H9 (cell line): ENCODE measurements around the gene PDE4B. TPM values are rescaled to one million over a fixed set of nuclear protein-coding genes. Genes with fewer than 3 reads are reported as not detected.

Experiments
- DNase-seq: peaks from one replicate; pipeline ENCODE4 v3.0.0-alpha.2; 2017
- H2AFZ ChIP-seq: one replicate; pipeline ENCODE4 v1.6.1; 2013; ENCODE audit warnings: mild to moderate bottlenecking, low read length, control low read depth, moderate library complexity
- H2AK5ac ChIP-seq: 2 replicates; pipeline ENCODE4 v1.6.1; 2013; ENCODE audit warnings: low read length, control low read depth, mixed read lengths; ENCODE audit not compliant: insufficient read length
- H2BK120ac ChIP-seq: one replicate; pipeline ENCODE4 v1.6.1; 2013; ENCODE audit warnings: low read depth, mild to moderate bottlenecking, low read length, control low read depth, inconsistent platforms; ENCODE audit not compliant: poor library complexity, severe bottlenecking
- H2BK12ac ChIP-seq: 2 replicates; pipeline ENCODE4 v1.6.1; 2013; ENCODE audit warnings: low read length, control low read depth, mixed read lengths, low read depth; ENCODE audit not compliant: insufficient read length
- H2BK15ac ChIP-seq: 2 replicates; pipeline ENCODE4 v1.6.1; 2013; ENCODE audit warnings: low read depth, low read length, control low read depth
- H2BK20ac ChIP-seq: one replicate; pipeline ENCODE4 v1.6.1; 2013; ENCODE audit warnings: low read depth, mild to moderate bottlenecking, low read length, control low read depth, inconsistent platforms; ENCODE audit not compliant: poor library complexity, severe bottlenecking
- H2BK5ac ChIP-seq: 2 replicates; pipeline ENCODE4 v1.6.1; 2013; ENCODE audit warnings: low read length, control low read depth, mixed read lengths; ENCODE audit not compliant: insufficient read length
- H3K14ac ChIP-seq: 2 replicates; pipeline ENCODE4 v1.6.1; 2013; ENCODE audit warnings: low read length, control low read depth; ENCODE audit not compliant: insufficient read depth
- H3K18ac ChIP-seq: 2 replicates; pipeline ENCODE4 v1.6.1; 2013; ENCODE audit warnings: low read depth, mild to moderate bottlenecking, mixed read lengths, low read length, control low read depth; ENCODE audit not compliant: insufficient read length
- H3K23ac ChIP-seq: 2 replicates; pipeline ENCODE4 v1.6.1; 2013; ENCODE audit warnings: low read length, control low read depth, mixed read lengths, low read depth; ENCODE audit not compliant: insufficient read length
- H3K23me2 ChIP-seq: 2 replicates; pipeline ENCODE4 v1.6.1; 2013; ENCODE audit warnings: low read depth, mild to moderate bottlenecking, mixed read lengths, low read length, control low read depth; ENCODE audit not compliant: insufficient read length, poor library complexity, severe bottlenecking
- H3K27ac ChIP-seq: 2 replicates; pipeline ENCODE4 v1.5.1; 2013; ENCODE audit warnings: low read length, control low read depth, mixed read lengths, low read depth; ENCODE audit not compliant: insufficient read length
- H3K27me3 ChIP-seq: 2 replicates; pipeline ENCODE4 v1.6.1; 2013; ENCODE audit warnings: low read length, control low read depth, inconsistent platforms; ENCODE audit not compliant: insufficient read depth
- H3K4ac ChIP-seq: 2 replicates; pipeline ENCODE4 v1.6.1; 2013; ENCODE audit warnings: low read depth, mild to moderate bottlenecking, control low read depth, inconsistent platforms, low read length, moderate library complexity
- H3K4me1 ChIP-seq: 2 replicates; pipeline ENCODE4 v1.6.1; 2013; ENCODE audit warnings: low read length, control low read depth, inconsistent platforms; ENCODE audit not compliant: insufficient read depth
- H3K4me2 ChIP-seq: 2 replicates; pipeline ENCODE4 v1.6.1; 2013; ENCODE audit warnings: low read length, control low read depth, mixed read lengths; ENCODE audit not compliant: insufficient read length, insufficient read depth
- H3K56ac ChIP-seq: 2 replicates; pipeline ENCODE4 v1.6.1; 2013; ENCODE audit warnings: low read depth, mild to moderate bottlenecking, mixed read lengths, low read length, control low read depth; ENCODE audit not compliant: insufficient read length
- H3K79me1 ChIP-seq: 2 replicates; pipeline ENCODE4 v1.6.1; 2013; ENCODE audit warnings: low read depth, mild to moderate bottlenecking, moderate library complexity, low read length, control low read depth, inconsistent platforms; ENCODE audit not compliant: insufficient read depth, poor library complexity, severe bottlenecking
- H3K79me2 ChIP-seq: 2 replicates; pipeline ENCODE4 v1.6.1; 2013; ENCODE audit warnings: low read length, control low read depth, inconsistent platforms; ENCODE audit not compliant: insufficient read depth
- H3K9ac ChIP-seq: 2 replicates; pipeline ENCODE4 v1.6.1; 2013; ENCODE audit warnings: low read length, control low read depth, mixed read lengths; ENCODE audit not compliant: insufficient read length; ENCODE audit errors: extremely low read depth
- H3K9me3 ChIP-seq: one replicate; pipeline ENCODE4 v1.6.1; 2013; ENCODE audit warnings: low read depth, low read length, inconsistent platforms; ENCODE audit not compliant: control insufficient read depth
- H3T11ph ChIP-seq: one replicate; pipeline ENCODE4 v1.6.1; 2013; ENCODE audit warnings: mild to moderate bottlenecking, low read length, control low read depth, inconsistent platforms
- H4K20me1 ChIP-seq: one replicate; pipeline ENCODE4 v1.6.1; 2013; ENCODE audit not compliant: control insufficient read depth, insufficient read length, insufficient read depth
- H4K5ac ChIP-seq: 2 replicates; pipeline ENCODE4 v1.6.1; 2013; ENCODE audit warnings: low read depth, mild to moderate bottlenecking, mixed read lengths, low read length, control low read depth; ENCODE audit not compliant: insufficient read length
- H4K8ac ChIP-seq: replicated peaks from 2 replicates; pipeline ENCODE4 v1.6.1; 2013; ENCODE audit warnings: low read length, control low read depth, mixed read lengths, low read depth; ENCODE audit not compliant: insufficient read length
- H4K91ac ChIP-seq: 2 replicates; pipeline ENCODE4 v1.6.1; 2013; ENCODE audit warnings: low read depth, mild to moderate bottlenecking, moderate library complexity, mixed read lengths, low read length, control low read depth; ENCODE audit not compliant: insufficient read length
- H3K27ac Mint-ChIP-seq, 3 experiments: 2 replicates in 2 of 3; 3 replicates in 1 of 3; pipeline ENCODE4 v1.8.0; 2020 to 2021; ENCODE audit warnings: mixed read lengths in 3 of 3, mild to moderate bottlenecking in 1 of 3, moderate library complexity in 1 of 3
- H3K27me3 Mint-ChIP-seq: 2 replicates; pipeline ENCODE4 v1.8.0; 2021; ENCODE audit warnings: low read depth, mild to moderate bottlenecking, moderate library complexity, mixed read lengths
- H3K36me3 Mint-ChIP-seq, 3 experiments: 2 replicates in 2 of 3; 3 replicates in 1 of 3; pipeline ENCODE4 v1.8.0; 2020 to 2021; ENCODE audit warnings: low read depth in 3 of 3, mixed read lengths in 3 of 3; ENCODE audit not compliant: insufficient read depth in 1 of 3
- H3K4me1 Mint-ChIP-seq, 2 experiments: 2 replicates each; pipeline ENCODE4 v1.8.0; 2020; ENCODE audit warnings: mixed read lengths in 2 of 2
- H3K4me3 Mint-ChIP-seq, 2 experiments: 2 replicates in 1 of 2; 3 replicates in 1 of 2; pipeline ENCODE4 v1.8.0; 2020 to 2021; ENCODE audit warnings: mild to moderate bottlenecking in 2 of 2, mixed read lengths in 2 of 2, moderate library complexity in 1 of 2
- H3K9me3 Mint-ChIP-seq, 2 experiments: 2 replicates in 1 of 2; 3 replicates in 1 of 2; pipeline ENCODE4 v1.8.0; 2020; ENCODE audit warnings: mild to moderate bottlenecking in 2 of 2, mixed read lengths in 2 of 2, moderate library complexity in 1 of 2
- CTCF ChIP-seq: fragments of 200-600 bp; sonication (generic); conservative IDR thresholded peaks from 3 replicates; pipeline ENCODE4 v1.8.0; 2021; ENCODE audit warnings: antibody characterized with exemption, mild to moderate bottlenecking
- WGBS: extraction: QIAGEN DNeasy Blood & Tissue Kit; methylation state at CpG from one replicate; pipeline ENCODE4 v1.1.7; 2013; ENCODE audit warnings: missing lambda C conversion rate, low lambda C conversion rate, mixed read lengths; ENCODE audit not compliant: insufficient read length; ENCODE audit errors: extremely low coverage; 5-methylcytosine and 5-hydroxymethylcytosine counted together
- total RNA-seq: library from RNA; stranded (reverse); gene quantifications from 2 replicates; pipeline ENCODE4 v1.2.1, GENCODE V29; 2021

The PDE4B gene
- total RNA-seq, 1 experiment from 2014 or later = 19.8 TPM

- TF ChIP-seq CTCF = no peak
- no peak overlapping the region for H3K4me2 ChIP-seq
- H3K4ac ChIP-seq = no peak overlapping the region
- no peak overlapping the region for H2BK12ac ChIP-seq
- no peak overlapping the region for H4K5ac ChIP-seq
- no peaks in the 10 kb centered on the region for H3K4me1 ChIP-seq
- no peak overlapping the region for H2BK120ac ChIP-seq
- H2BK15ac ChIP-seq = no peak overlapping the region
- H3K18ac ChIP-seq = no peak overlapping the region
- no peak overlapping the region for H2BK20ac ChIP-seq
- no peak overlapping the region for H3K23ac ChIP-seq
- H2AK5ac ChIP-seq = no peak overlapping the region
- WGBS = no CpG with 5 or more reads among the region's 1 CpG
- peaks cover 42 to 48% of the 10 kb centered on the region in 2 experiments for H3K9me3 Mint-ChIP-seq
- H3K27me3 ChIP-seq = no peaks in the 10 kb centered on the region
- no peaks in the 10 kb centered on the region for H3K4me1 Mint-ChIP-seq
- peaks cover 3 to 19% (median 4%) of the 10 kb centered on the region in 3 experiments; a peak in 5 of 7 replicates for H3K36me3 Mint-ChIP-seq
- H3K9me3 ChIP-seq = peaks cover 17% of the 10 kb centered on the region
- no peak overlapping the region for H2AFZ ChIP-seq
- H3K79me1 ChIP-seq = no peaks in the 10 kb centered on the region
- no peaks in the 10 kb centered on the region for H3K27me3 Mint-ChIP-seq
- no peaks in the 10 kb centered on the region for H4K20me1 ChIP-seq
- no peaks in the 10 kb centered on the region for H3K79me2 ChIP-seq
- no peak overlapping the region for H3K14ac ChIP-seq
- H3T11ph ChIP-seq = no peak overlapping the region
- no peak overlapping the region for H3K4me3 Mint-ChIP-seq
- H3K23me2 ChIP-seq = no peaks in the 10 kb centered on the region
- no peak overlapping the region for H3K27ac Mint-ChIP-seq
- no peak overlapping the region for H3K27ac ChIP-seq
- H3K56ac ChIP-seq = no peak overlapping the region
- H4K91ac ChIP-seq = no peak overlapping the region
- H4K8ac ChIP-seq = no peak overlapping the region
- no peak overlapping the region for H3K9ac ChIP-seq
- H2BK5ac ChIP-seq = no peak overlapping the region
- DNase-seq = no peak
Measured at GRCh38 chr1:65744731-65745130, 48.0 kb upstream of the PDE4B start.
